Caco-2 (cell line): ENCODE data around the gene SUPT6H. TPM values are rescaled to one million over a fixed set of nuclear protein-coding genes. Genes with fewer than 3 reads are reported as not detected.

Experiments
- BruUV-seq: library from RNA; stranded (reverse); fragments of 400-500 nt; replicated peaks from 2 replicates; lab custom pipeline; 2021; lab: Mats Ljungman, UMichigan
- CTCF ChIA-PET: fragments of 300-600 bp; sonication (Branson Sonifier 250); formaldehyde crosslinking; loops from one replicate; lab custom pipeline; 2022; ENCODE audit warnings: antibody characterized with exemption; lab: Charles Lee
- POLR2A ChIA-PET: fragments of 300-600 bp; sonication (Branson Sonifier 250); formaldehyde crosslinking; loops from one replicate; lab custom pipeline; 2022; ENCODE audit warnings: antibody characterized with exemption; lab: Charles Lee
- DNase-seq, 2 experiments: peaks; one replicate each; pipeline versions ENCODE4 v3.0.0 to v3.0.0-alpha.2; 2020 to 2022
- H3K27me3 ChIP-seq: replicated peaks from 2 replicates; pipeline ENCODE4 v1.6.0; 2011; ENCODE audit warnings: low read length; ENCODE audit not compliant: control insufficient read depth, insufficient read depth
- H3K36me3 ChIP-seq: 2 replicates; pipeline ENCODE4 v1.5.1; 2011; ENCODE audit warnings: low read length; ENCODE audit not compliant: control insufficient read depth, insufficient read depth
- H3K4me1 ChIP-seq: fragments of 250-450 bp; sonication (Bioruptor Pico); 2 replicates; pipeline ENCODE4 v1.5.1; 2020; ENCODE audit warnings: mild to moderate bottlenecking
- H3K4me3 ChIP-seq: 2 replicates; pipeline ENCODE4 v1.5.1; 2011; ENCODE audit warnings: low read depth, mild to moderate bottlenecking, control low read depth, low read length
- H3K9me3 ChIP-seq: fragments of 250-450 bp; sonication (Bioruptor Pico); 2 replicates; pipeline ENCODE4 v1.5.1; 2020; ENCODE audit warnings: mild to moderate bottlenecking, moderate library complexity
- H3K27ac Mint-ChIP-seq: one replicate; pipeline ENCODE4 v1.8.0; 2022; ENCODE audit warnings: mixed read lengths; ENCODE audit not compliant: unreplicated experiment
- H3K27me3 Mint-ChIP-seq: one replicate; pipeline ENCODE4 v1.8.0; 2022; ENCODE audit warnings: mixed read lengths; ENCODE audit not compliant: insufficient read depth, unreplicated experiment
- H3K36me3 Mint-ChIP-seq: one replicate; pipeline ENCODE4 v1.8.0; 2022; ENCODE audit warnings: mild to moderate bottlenecking, mixed read lengths; ENCODE audit not compliant: insufficient read depth, unreplicated experiment
- H3K4me1 Mint-ChIP-seq: one replicate; pipeline ENCODE4 v1.8.0; 2022; ENCODE audit warnings: low read depth, mixed read lengths; ENCODE audit not compliant: unreplicated experiment
- H3K4me3 Mint-ChIP-seq: one replicate; pipeline ENCODE4 v1.8.0; 2022; ENCODE audit warnings: mild to moderate bottlenecking, moderate library complexity, mixed read lengths; ENCODE audit not compliant: unreplicated experiment
- H3K9me3 Mint-ChIP-seq: one replicate; pipeline ENCODE4 v1.8.0; 2022; ENCODE audit warnings: mixed read lengths; ENCODE audit not compliant: unreplicated experiment
- intact Hi-C: fragments of 100-400 bp; cut with micrococcal nuclease; formaldehyde crosslinking; loops from one replicate; pipeline ENCODE4 v1.10.0; 2022; ENCODE audit not compliant: unreplicated experiment
- total RNA-seq: library from RNA; stranded (reverse); gene quantifications from 2 replicates; pipeline ENCODE4 v1.2.3, GENCODE V29; 2022
- TF ChIP-seq, protein P1 (sequence below), 2 experiments: fragments of 200-600 bp in 1 of 2; IDR thresholded peaks; 1 replicate in 1 of 2; 2 replicates in 1 of 2; pipeline versions ENCODE4 v1.5.1 to v1.8.0; 2011 to 2022; ENCODE audit warnings: antibody characterized with exemption in 1 of 2, control low read depth in 1 of 2, inconsistent platforms in 1 of 2, low read depth in 1 of 2, low read length in 1 of 2, mild to moderate bottlenecking in 1 of 2, moderate library complexity in 1 of 2; ENCODE audit not compliant: insufficient read depth in 1 of 2, severe bottlenecking in 1 of 2, unreplicated experiment in 1 of 2

SUPT6H gene
- total RNA-seq, 1 experiment from 2014 or later = 129 TPM

DNA sequence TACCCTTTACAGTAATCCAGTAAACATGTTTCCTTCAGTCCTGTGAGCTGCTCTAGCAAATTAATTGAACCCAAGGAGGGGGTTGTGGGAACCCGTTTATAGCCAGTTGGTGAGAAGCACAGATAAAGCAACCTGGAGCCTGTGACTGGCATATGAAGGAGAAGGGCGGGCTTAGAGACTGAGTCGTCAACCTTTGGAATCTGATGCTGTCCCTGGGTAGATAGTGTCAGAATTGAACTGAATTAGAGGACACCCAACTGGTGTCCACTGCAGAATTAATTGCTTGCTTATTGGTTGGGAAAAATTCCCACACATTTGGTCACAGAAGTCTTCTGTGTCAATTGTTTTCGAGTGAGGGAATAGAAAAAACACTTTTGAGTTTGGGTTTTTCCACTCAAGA, 35.2 kb upstream of the SUPT6H start:
- TF ChIP-seq, protein P1, sequence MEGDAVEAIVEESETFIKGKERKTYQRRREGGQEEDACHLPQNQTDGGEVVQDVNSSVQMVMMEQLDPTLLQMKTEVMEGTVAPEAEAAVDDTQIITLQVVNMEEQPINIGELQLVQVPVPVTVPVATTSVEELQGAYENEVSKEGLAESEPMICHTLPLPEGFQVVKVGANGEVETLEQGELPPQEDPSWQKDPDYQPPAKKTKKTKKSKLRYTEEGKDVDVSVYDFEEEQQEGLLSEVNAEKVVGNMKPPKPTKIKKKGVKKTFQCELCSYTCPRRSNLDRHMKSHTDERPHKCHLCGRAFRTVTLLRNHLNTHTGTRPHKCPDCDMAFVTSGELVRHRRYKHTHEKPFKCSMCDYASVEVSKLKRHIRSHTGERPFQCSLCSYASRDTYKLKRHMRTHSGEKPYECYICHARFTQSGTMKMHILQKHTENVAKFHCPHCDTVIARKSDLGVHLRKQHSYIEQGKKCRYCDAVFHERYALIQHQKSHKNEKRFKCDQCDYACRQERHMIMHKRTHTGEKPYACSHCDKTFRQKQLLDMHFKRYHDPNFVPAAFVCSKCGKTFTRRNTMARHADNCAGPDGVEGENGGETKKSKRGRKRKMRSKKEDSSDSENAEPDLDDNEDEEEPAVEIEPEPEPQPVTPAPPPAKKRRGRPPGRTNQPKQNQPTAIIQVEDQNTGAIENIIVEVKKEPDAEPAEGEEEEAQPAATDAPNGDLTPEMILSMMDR (IDR thresholded peaks at IDR 0.05; ENCODE audit: insufficient read depth in 1 of 2, low read depth in 1 of 2, low read length in 1 of 2, severe bottlenecking in 1 of 2, unreplicated experiment in 1 of 2) = no peak
- H3K4me3 ChIP-seq = no peak overlapping the region
- Mint-ChIP-seq H3K4me3 (no peak overlapping the region), H3K36me3 (peaks cover 63% of the 10 kb centered on the region), H3K9me3 (no peaks in the 10 kb centered on the region), H3K4me1 (no peaks in the 10 kb centered on the region), H3K27ac (no peak overlapping the region), H3K27me3 (no peaks in the 10 kb centered on the region)
- H3K36me3 ChIP-seq = peaks cover 1% of the 10 kb centered on the region
- H3K27me3 ChIP-seq = no peaks in the 10 kb centered on the region
- no TSS peak for BruUV-seq
- H3K9me3 ChIP-seq = no peaks in the 10 kb centered on the region
- intact Hi-C loops = no loop called here
- POLR2A ChIA-PET = no interaction called here
- no peaks in the 10 kb centered on the region for H3K4me1 ChIP-seq
- CTCF ChIA-PET = no interaction called here
- DNase-seq = no peak

DNA sequence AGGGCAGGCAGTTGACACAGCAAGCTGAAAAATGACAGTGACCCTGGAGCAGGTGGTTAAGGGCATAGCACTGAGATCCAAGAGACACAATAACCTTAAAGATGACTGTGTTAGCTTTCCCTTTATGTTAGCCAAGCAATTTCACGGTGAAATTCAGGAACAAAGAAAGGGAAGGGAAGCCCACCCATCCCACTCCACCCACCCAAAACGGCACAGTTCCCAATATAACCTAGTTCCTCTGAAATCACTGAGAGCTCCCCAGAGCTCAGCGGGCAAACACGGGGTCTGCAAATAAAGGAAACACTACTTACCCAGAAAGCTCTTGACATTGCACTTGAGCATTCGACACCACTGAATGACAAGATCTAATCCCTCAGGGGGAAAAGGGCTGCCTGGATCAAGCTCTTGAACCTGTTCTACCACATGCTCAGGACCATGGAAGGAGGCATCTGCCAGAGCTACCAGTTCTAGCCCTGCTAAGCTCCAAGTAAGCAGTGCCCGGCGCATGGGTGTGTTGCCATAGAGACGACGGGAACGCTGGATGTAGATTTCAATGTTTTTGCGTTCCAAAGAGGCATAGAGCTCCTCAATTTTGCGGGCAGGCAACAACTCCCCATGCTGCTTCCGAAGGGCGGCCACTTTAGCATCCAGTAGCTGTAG, 27.7 kb upstream of the SUPT6H start:
- H3K27ac Mint-ChIP-seq = no peak overlapping the region
- POLR2A ChIA-PET = interaction anchor here (1.2 kb wide), 1 partner anchor 23 kb away, joined by 5 read pairs; no protein-coding TSS in a partner anchor
- H3K36me3 ChIP-seq = peaks cover 11% of the 10 kb centered on the region
- H3K9me3 ChIP-seq = no peaks in the 10 kb centered on the region
- no peaks in the 10 kb centered on the region for H3K27me3 Mint-ChIP-seq
- BruUV-seq = TSS peak; percentile 19
- no peaks in the 10 kb centered on the region for H3K9me3 Mint-ChIP-seq
- intact Hi-C loops = no loop called here
- peaks cover 88% of the 10 kb centered on the region for H3K36me3 Mint-ChIP-seq
- H3K4me3 ChIP-seq = no peak overlapping the region
- CTCF ChIA-PET = no interaction called here
- no peaks in the 10 kb centered on the region for H3K27me3 ChIP-seq
- no peaks in the 10 kb centered on the region for H3K4me1 ChIP-seq
- no peaks in the 10 kb centered on the region for H3K4me1 Mint-ChIP-seq
- DNase-seq = no peak
- TF ChIP-seq, protein P1 (IDR thresholded peaks at IDR 0.05; ENCODE audit: insufficient read depth in 1 of 2, low read depth in 1 of 2, low read length in 1 of 2, severe bottlenecking in 1 of 2, unreplicated experiment in 1 of 2) = no peak
- no peak overlapping the region for H3K4me3 Mint-ChIP-seq

DNA sequence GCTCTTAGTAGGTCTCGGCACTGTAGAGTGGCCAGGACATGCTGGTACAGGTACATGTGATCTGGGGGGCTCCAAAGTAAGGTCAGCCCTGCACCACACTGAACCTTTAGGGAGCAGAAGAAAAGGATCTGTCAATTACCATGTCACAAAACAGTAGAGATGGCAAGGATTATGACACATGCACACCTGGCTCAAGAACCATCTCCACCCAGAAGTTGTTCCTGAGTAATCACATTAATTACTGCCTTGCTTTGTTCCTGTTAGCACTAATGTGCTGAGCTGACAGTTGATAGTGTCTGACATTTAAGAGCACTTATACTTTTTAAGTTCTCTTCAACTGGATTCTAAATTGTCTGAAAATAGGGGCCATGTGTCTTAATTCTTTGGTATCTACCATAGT, 26.5 kb upstream of the SUPT6H start:
- H3K4me3 ChIP-seq = no peak overlapping the region
- Mint-ChIP-seq H3K27me3 (no peaks in the 10 kb centered on the region), H3K9me3 (no peaks in the 10 kb centered on the region), H3K36me3 (peaks cover 87% of the 10 kb centered on the region), H3K27ac (no peak overlapping the region), H3K4me1 (no peaks in the 10 kb centered on the region), H3K4me3 (no peak overlapping the region)
- intact Hi-C loops = no loop called here
- TF ChIP-seq, protein P1 (IDR thresholded peaks at IDR 0.05; ENCODE audit: insufficient read depth in 1 of 2, low read depth in 1 of 2, low read length in 1 of 2, severe bottlenecking in 1 of 2, unreplicated experiment in 1 of 2) = no peak
- no peaks in the 10 kb centered on the region for H3K9me3 ChIP-seq
- ChIA-PET CTCF (no interaction called here), POLR2A (no interaction called here)
- H3K4me1 ChIP-seq = no peaks in the 10 kb centered on the region
- no peak for DNase-seq
- BruUV-seq = no TSS peak
- peaks cover 12% of the 10 kb centered on the region for H3K36me3 ChIP-seq
- H3K27me3 ChIP-seq = no peaks in the 10 kb centered on the region
